ENCODE results near the gene RHOBTB1.

DNA sequence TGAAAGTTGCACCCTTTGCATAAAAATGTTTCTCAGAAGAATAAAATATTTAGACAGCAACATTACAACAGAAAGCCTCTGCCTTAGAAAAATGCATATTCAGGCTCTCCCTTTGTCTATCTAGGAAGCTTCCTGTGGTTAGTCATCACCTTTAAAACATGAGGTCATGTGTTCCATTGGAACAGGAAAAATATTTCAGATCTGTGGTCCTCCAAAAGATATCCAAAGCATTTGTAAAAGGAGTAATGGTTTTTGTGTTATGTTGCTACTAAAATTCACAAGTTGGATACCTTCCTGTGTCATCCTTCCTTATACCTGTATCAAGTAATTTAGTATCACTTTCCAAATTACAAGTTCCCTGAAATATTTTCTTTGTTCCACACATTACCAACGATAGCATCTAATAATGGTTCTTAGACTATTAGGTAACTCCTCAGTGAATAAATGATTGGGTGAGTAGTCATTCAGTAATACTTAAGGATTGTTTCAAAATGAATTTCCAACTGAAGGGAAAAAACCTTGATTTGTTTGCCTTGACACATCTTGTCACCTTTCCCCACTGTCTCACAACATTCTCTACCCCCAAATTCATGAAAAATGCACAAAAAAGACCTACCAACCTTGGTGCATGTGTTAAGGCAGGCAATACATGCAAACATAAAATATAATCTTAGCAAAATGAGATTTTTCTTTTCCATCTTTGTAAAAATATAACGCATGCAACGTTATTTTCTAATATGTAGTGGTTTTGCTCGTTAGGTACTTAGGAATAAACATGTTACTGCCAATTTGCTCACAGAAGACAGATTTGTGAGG is 19.7 kb upstream of the RHOBTB1 start:
- TF ChIP-seq, protein P1, sequence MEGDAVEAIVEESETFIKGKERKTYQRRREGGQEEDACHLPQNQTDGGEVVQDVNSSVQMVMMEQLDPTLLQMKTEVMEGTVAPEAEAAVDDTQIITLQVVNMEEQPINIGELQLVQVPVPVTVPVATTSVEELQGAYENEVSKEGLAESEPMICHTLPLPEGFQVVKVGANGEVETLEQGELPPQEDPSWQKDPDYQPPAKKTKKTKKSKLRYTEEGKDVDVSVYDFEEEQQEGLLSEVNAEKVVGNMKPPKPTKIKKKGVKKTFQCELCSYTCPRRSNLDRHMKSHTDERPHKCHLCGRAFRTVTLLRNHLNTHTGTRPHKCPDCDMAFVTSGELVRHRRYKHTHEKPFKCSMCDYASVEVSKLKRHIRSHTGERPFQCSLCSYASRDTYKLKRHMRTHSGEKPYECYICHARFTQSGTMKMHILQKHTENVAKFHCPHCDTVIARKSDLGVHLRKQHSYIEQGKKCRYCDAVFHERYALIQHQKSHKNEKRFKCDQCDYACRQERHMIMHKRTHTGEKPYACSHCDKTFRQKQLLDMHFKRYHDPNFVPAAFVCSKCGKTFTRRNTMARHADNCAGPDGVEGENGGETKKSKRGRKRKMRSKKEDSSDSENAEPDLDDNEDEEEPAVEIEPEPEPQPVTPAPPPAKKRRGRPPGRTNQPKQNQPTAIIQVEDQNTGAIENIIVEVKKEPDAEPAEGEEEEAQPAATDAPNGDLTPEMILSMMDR (IDR thresholded peaks at IDR 0.05; ENCODE audit: insufficient read depth, low read length, poor library complexity, severe bottlenecking), result no peak
- TF ChIP-seq EZH2phosphoT487 (conservative IDR thresholded peaks at IDR 0.05; ENCODE audit: low read length), result no peak

Data from SU-DHL-6 (cell line).